ENCODE data around the gene MED7.

DNA sequence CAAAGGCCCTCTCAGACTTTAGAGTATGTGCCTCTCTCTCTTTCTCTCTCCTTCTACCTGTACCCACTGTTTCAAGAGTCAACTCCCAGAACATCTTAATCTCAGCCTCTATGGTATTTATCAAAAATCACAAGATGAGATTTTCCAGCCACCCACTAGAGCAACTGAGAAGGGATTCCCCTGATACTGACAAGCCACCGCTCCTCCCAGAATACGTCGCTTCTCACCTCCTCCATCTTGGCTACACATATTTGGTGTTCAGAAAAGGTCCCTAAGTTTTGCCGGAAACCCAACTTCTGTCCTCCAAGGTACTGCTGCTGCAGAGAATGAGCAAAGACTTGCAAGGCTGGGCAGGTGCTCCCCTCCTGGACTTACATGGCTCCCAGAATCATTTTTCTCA is 17.3 kb upstream of the MED7 start:
- TF ChIP-seq, protein P1, sequence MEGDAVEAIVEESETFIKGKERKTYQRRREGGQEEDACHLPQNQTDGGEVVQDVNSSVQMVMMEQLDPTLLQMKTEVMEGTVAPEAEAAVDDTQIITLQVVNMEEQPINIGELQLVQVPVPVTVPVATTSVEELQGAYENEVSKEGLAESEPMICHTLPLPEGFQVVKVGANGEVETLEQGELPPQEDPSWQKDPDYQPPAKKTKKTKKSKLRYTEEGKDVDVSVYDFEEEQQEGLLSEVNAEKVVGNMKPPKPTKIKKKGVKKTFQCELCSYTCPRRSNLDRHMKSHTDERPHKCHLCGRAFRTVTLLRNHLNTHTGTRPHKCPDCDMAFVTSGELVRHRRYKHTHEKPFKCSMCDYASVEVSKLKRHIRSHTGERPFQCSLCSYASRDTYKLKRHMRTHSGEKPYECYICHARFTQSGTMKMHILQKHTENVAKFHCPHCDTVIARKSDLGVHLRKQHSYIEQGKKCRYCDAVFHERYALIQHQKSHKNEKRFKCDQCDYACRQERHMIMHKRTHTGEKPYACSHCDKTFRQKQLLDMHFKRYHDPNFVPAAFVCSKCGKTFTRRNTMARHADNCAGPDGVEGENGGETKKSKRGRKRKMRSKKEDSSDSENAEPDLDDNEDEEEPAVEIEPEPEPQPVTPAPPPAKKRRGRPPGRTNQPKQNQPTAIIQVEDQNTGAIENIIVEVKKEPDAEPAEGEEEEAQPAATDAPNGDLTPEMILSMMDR (IDR thresholded peaks at IDR 0.05; ENCODE audit: low read depth, low read length, missing input control), result no peak
- TF ChIP-seq, protein P2, sequence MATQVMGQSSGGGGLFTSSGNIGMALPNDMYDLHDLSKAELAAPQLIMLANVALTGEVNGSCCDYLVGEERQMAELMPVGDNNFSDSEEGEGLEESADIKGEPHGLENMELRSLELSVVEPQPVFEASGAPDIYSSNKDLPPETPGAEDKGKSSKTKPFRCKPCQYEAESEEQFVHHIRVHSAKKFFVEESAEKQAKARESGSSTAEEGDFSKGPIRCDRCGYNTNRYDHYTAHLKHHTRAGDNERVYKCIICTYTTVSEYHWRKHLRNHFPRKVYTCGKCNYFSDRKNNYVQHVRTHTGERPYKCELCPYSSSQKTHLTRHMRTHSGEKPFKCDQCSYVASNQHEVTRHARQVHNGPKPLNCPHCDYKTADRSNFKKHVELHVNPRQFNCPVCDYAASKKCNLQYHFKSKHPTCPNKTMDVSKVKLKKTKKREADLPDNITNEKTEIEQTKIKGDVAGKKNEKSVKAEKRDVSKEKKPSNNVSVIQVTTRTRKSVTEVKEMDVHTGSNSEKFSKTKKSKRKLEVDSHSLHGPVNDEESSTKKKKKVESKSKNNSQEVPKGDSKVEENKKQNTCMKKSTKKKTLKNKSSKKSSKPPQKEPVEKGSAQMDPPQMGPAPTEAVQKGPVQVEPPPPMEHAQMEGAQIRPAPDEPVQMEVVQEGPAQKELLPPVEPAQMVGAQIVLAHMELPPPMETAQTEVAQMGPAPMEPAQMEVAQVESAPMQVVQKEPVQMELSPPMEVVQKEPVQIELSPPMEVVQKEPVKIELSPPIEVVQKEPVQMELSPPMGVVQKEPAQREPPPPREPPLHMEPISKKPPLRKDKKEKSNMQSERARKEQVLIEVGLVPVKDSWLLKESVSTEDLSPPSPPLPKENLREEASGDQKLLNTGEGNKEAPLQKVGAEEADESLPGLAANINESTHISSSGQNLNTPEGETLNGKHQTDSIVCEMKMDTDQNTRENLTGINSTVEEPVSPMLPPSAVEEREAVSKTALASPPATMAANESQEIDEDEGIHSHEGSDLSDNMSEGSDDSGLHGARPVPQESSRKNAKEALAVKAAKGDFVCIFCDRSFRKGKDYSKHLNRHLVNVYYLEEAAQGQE (IDR thresholded peaks at IDR 0.05), result no peak
- TF ChIP-seq HNF4A (conservative IDR thresholded peaks at IDR 0.05) (no peak), FOXA1 (IDR thresholded peaks at IDR 0.05) (no peak), SP1 (IDR thresholded peaks at IDR 0.05) (no peak), GABPA (IDR thresholded peaks at IDR 0.05 in 1 of 2, conservative IDR thresholded peaks at IDR 0.05 in 1 of 2) (no peak), TAF1 (conservative IDR thresholded peaks at IDR 0.05) (no peak)
- TF ChIP-seq, protein P3, sequence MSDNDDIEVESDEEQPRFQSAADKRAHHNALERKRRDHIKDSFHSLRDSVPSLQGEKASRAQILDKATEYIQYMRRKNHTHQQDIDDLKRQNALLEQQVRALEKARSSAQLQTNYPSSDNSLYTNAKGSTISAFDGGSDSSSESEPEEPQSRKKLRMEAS (IDR thresholded peaks at IDR 0.05), result no peak
